ENCODE measurements around the gene TRIM2. TPM values are rescaled to one million over a fixed set of nuclear protein-coding genes. Genes with fewer than 3 reads are reported as not detected.

The TRIM2 gene
- total RNA-seq, 2 experiments from 2014 or later, result 1.7 to 2.9 TPM

DNA sequence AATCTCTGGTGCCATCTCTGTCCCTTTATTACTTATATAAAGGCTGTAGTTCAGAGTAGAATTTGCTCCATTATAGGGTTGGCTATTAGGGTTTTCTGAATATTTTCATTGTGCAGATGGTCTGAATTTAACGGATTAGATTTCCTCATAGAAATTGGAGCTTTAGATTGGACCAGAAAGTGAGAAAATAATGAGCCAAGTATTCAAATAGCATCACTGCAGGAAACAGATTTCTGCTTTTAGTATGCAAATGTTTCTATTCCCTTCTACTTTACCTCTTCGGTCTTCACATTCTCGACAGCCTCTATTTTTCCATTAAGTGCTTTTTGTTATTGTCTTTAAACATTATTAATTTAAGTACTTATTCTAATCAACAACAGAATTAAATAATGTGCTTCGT, 55.4 kb downstream of the TRIM2 start:
- Mint-ChIP-seq H3K36me3 (no peaks in the 10 kb centered on the region), H3K9me3 (peaks cover 9% of the 10 kb centered on the region)
- CTCF ChIA-PET, result no interaction called here

DNA sequence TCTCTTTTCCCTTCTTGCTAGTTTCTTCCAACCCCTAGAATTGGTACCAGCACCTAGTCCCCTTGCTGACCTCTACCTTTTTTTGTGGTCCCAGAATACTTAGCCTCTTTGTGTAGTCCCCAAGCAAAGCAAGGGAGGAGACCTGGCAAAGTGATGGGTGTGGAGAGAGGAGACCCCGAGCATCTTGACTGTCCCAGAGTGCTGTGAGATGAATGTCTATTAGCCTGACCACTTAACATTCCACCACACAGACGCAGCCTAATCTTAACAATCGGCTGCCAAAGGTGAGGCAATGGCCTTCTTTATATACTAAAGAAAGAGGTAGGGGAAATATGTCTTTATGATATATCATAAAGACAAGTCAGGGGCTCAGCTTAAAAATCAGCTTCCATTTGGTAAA, 55.9 kb downstream of the TRIM2 start:
- Mint-ChIP-seq H3K27me3 (peaks cover 4% of the 10 kb centered on the region), H3K27ac (no peak overlapping the region), H3K9me3 (peaks cover 9% of the 10 kb centered on the region), H3K4me3 (no peak overlapping the region), H3K36me3 (no peaks in the 10 kb centered on the region), H3K4me1 (ENCODE audit: low read depth) (no peaks in the 10 kb centered on the region)
- intact Hi-C loops (cut with micrococcal nuclease), result no loop called here
- DNase-seq, result no peak
- POLR2A ChIA-PET, result no interaction called here
- CTCF ChIA-PET, result no interaction called here

More for the DNA sequence above, 55.4 kb downstream of the TRIM2 start:
- POLR2A ChIA-PET, result no interaction called here
- intact Hi-C loops (cut with micrococcal nuclease), result no loop called here
- no peak for DNase-seq
- H3K4me3 Mint-ChIP-seq, result no peak overlapping the region
- peaks cover 4% of the 10 kb centered on the region for H3K27me3 Mint-ChIP-seq
- H3K4me1 Mint-ChIP-seq (ENCODE audit: low read depth), result no peaks in the 10 kb centered on the region
- H3K27ac Mint-ChIP-seq, result no peak overlapping the region

DNA sequence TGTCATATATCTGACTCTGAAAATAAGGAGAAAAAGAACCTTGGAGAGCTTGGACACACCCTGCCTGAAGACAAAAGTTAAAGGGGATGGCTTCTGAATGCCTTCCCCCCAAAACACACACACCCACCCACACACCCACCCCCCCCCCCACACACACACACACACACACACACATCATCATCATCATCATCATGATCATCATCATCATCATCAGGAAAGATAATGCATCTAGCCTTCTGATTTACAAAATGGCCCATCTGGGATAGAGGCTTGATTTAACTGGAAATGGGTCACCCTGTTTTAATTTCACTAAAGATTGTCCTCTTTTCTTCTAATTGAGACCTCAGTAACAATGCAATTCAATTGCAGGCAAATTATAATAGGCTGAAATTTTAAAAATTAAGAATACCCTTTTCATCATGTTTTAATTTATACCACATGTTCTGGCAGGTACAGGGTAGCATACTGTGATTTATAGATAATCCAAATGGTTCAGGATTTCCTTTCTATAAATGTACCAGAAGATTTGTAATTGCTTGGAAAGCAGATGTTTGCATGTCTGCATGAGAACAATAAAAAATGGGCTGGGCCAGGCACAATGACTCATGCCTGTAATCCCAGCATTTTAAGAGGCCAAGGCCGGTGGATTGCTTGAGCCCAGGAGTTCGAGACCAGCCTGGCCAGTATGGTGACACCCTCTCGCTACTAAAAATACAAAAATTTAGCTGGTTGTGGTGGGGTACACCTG, 56.5 kb downstream of the TRIM2 start:
- H3K4me3 Mint-ChIP-seq, result no peak overlapping the region
- H3K27ac Mint-ChIP-seq, result no peak overlapping the region
- no peak for DNase-seq
- no peaks in the 10 kb centered on the region for H3K36me3 Mint-ChIP-seq
- ChIA-PET POLR2A (interaction anchor here (1.1 kb wide), 1 partner anchor 12 kb away, joined by 3 read pairs; no protein-coding TSS in a partner anchor), CTCF (interaction anchor here (1.0 kb wide), 1 partner anchor 16 kb away, joined by 3 read pairs; no protein-coding TSS in a partner anchor)
- intact Hi-C loops (cut with micrococcal nuclease), result no loop called here
- no peaks in the 10 kb centered on the region for H3K4me1 Mint-ChIP-seq (ENCODE audit: low read depth)
- H3K27me3 Mint-ChIP-seq, result peaks cover 2% of the 10 kb centered on the region
- peaks cover 9% of the 10 kb centered on the region for H3K9me3 Mint-ChIP-seq

DNA sequence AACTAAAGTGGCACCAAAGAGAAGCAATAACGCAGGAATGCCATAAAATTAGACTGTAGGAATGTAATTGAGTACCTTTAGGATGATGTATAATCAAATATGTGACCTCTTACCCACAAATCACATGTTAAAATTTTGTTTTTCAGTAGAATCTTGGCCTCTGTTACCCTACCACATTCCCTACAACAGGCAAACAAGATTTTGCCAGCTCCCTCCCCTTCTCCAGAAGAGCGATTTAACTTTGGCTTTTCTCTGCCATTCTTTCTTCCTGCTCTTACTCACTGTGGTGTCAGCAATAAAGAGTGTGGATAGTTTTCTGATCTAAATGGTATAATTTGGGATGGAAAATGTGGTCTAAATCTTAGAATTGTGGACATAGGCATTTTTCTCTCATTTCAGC, 57.2 kb downstream of the TRIM2 start:
- no peak overlapping the region for H3K4me3 Mint-ChIP-seq

DNA sequence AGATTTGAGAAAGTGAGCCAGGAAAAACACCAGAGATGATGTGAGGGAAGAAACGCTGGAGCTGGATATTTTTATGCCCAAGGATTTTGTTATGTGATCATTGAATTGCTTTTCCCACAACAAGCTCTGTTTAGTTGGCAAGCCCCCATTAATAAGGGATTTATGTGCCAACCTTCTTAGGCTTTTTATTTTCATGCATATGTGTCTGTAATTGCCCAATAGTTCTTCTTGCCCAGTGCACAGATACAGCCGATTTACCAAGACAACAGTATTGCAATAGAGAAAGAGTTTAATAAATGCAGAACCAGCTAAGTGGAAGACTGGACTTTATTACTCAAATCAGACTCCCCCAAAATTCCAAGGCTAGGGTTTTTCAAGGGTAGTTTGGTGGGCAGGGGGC, 57.7 kb downstream of the TRIM2 start:
- no peak for DNase-seq
- Mint-ChIP-seq H3K9me3 (peaks cover 9% of the 10 kb centered on the region), H3K27ac (no peak overlapping the region), H3K36me3 (no peaks in the 10 kb centered on the region), H3K27me3 (no peaks in the 10 kb centered on the region), H3K4me3 (no peak overlapping the region), H3K4me1 (ENCODE audit: low read depth) (no peaks in the 10 kb centered on the region)
- POLR2A ChIA-PET, result interaction anchor here (1.1 kb wide), 1 partner anchor 13 kb away, joined by 3 read pairs; no protein-coding TSS in a partner anchor
- CTCF ChIA-PET, result interaction anchor here (1.0 kb wide), 1 partner anchor 14 kb away, joined by 3 read pairs; no protein-coding TSS in a partner anchor
- intact Hi-C loops (cut with micrococcal nuclease), result no loop called here

More for the DNA sequence above, 57.2 kb downstream of the TRIM2 start:
- Mint-ChIP-seq H3K9me3 (peaks cover 9% of the 10 kb centered on the region), H3K4me1 (ENCODE audit: low read depth) (no peaks in the 10 kb centered on the region), H3K36me3 (no peaks in the 10 kb centered on the region), H3K27ac (no peak overlapping the region), H3K27me3 (no peaks in the 10 kb centered on the region)
- no peak for DNase-seq
- CTCF ChIA-PET, result interaction anchor here (1.0 kb wide), 1 partner anchor 15 kb away, joined by 3 read pairs; no protein-coding TSS in a partner anchor
- intact Hi-C loops (cut with micrococcal nuclease), result no loop called here
- POLR2A ChIA-PET, result interaction anchor here (1.1 kb wide), 1 partner anchor 13 kb away, joined by 3 read pairs; no protein-coding TSS in a partner anchor

DNA sequence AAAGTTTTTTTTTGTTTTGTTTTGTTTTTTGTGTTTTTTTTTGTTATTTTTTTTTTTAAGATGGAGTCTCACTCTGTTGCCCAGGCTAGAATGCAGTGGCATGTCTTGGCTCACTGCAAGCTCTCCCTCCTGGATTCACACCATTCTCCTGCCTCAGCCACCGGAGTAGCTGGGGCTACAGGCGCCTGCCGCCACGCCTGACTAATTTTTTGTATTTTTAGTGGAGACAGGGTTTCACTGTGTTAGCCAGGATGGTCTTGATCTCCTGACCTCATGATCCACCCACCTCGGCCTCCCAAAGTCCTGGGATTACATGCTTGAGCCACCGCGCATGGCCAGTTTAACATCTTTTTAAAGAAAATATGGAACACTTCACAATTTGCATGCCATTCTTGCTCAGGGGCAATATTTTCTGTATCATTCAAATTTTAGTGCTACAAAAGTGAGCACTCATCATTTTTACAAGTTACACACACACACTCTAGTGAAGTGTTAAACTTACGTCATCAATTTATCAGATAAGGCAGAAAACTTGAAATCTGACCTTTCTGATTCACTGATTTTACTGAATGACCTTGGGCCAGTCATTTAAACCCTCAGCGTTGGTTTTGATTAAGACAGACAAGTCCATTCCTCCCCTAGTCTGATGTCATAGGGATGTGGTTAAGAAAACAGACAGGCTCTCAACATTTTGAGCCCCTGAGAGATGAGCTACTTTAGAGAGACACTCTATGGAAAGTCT, 61.2 kb downstream of the TRIM2 start:
- ChIA-PET POLR2A (no interaction called here), CTCF (no interaction called here)
- intact Hi-C loops (cut with micrococcal nuclease), result no loop called here
- no peak overlapping the region for H3K4me3 Mint-ChIP-seq
- H3K9me3 Mint-ChIP-seq, result peaks cover 9% of the 10 kb centered on the region
- no peak overlapping the region for H3K27ac Mint-ChIP-seq
- no peaks in the 10 kb centered on the region for H3K36me3 Mint-ChIP-seq
- peaks cover 7% of the 10 kb centered on the region for H3K4me1 Mint-ChIP-seq (ENCODE audit: low read depth)
- no peaks in the 10 kb centered on the region for H3K27me3 Mint-ChIP-seq
- DNase-seq, result no peak

DNA sequence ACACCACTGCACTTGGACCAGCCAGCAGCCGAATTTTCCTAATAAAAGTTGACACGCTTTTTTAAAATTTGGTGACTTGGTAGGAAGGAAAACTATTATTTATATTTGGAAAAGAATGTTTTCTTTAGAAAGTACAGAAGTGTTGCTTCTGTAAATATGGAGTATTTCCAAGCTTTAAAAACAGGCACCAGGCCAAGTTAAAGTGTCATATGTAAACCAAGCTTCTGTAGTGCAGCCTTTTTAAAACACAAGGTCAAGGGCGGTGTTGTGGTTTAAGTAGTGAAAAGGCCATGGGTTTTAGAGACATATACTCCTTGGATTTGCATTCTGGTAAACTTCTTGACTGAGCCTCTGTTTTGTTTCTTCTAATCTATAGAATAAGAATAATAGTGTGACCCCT, 62.7 kb downstream of the TRIM2 start:
- no peak for DNase-seq
- POLR2A ChIA-PET, result no interaction called here
- Mint-ChIP-seq H3K27ac (no peak overlapping the region), H3K36me3 (no peaks in the 10 kb centered on the region), H3K27me3 (no peaks in the 10 kb centered on the region), H3K4me3 (no peak overlapping the region), H3K9me3 (peaks cover 3% of the 10 kb centered on the region), H3K4me1 (ENCODE audit: low read depth) (peaks cover 7% of the 10 kb centered on the region)
- CTCF ChIA-PET, result no interaction called here
- intact Hi-C loops (cut with micrococcal nuclease), result no loop called here

DNA sequence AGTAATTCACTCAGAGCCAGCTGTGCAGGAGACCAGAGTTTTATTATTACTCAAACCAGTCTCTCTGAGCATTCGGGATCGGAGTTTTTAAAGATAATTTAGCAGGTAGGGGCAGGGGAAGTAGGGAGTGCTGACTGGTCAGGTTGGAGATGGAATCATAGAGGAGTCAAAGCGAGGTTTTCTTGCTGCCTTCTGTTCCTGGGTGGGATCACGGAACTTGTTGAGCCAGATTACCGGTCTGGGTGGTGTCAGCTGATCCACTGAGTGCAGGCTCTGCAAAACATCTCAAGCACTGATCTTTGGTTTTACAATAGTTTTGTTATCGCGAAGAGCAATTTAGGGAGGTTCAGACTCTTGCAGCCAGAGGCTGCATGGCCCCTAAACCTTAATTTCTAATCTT, 63.6 kb downstream of the TRIM2 start:
- H3K4me1 Mint-ChIP-seq (ENCODE audit: low read depth), result peaks cover 7% of the 10 kb centered on the region
- ChIA-PET CTCF (no interaction called here), POLR2A (no interaction called here)
- H3K27me3 Mint-ChIP-seq, result no peaks in the 10 kb centered on the region
- no peak overlapping the region for H3K27ac Mint-ChIP-seq
- DNase-seq, result no peak
- intact Hi-C loops (cut with micrococcal nuclease), result no loop called here
- H3K9me3 Mint-ChIP-seq, result no peaks in the 10 kb centered on the region
- no peak overlapping the region for H3K4me3 Mint-ChIP-seq
- no peaks in the 10 kb centered on the region for H3K36me3 Mint-ChIP-seq

DNA sequence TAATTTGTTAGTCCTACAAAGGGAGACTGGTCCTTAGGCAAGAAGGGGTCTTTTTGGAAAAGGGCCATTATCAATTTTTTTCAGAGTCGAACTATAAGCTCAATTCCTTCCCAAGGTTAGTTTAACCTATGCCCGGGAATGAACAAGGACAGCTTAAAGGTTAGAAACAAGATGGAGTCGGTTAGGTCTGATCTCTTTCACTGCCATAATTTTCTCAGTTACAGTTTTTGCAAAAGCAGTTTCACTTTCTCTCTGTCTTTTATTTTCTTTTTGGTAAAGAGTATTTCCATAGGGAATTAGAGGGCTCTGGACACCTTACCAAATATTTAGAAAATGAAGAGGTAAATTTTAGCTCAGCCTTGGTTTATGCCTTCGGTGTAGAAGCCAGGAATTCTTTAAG, 64.1 kb downstream of the TRIM2 start:
- Mint-ChIP-seq H3K27ac (no peak overlapping the region), H3K9me3 (no peaks in the 10 kb centered on the region), H3K27me3 (no peaks in the 10 kb centered on the region), H3K4me3 (no peak overlapping the region), H3K36me3 (no peaks in the 10 kb centered on the region), H3K4me1 (ENCODE audit: low read depth) (peaks cover 7% of the 10 kb centered on the region)
- ChIA-PET CTCF (no interaction called here), POLR2A (no interaction called here)
- no peak for DNase-seq
- intact Hi-C loops (cut with micrococcal nuclease), result no loop called here

DNA sequence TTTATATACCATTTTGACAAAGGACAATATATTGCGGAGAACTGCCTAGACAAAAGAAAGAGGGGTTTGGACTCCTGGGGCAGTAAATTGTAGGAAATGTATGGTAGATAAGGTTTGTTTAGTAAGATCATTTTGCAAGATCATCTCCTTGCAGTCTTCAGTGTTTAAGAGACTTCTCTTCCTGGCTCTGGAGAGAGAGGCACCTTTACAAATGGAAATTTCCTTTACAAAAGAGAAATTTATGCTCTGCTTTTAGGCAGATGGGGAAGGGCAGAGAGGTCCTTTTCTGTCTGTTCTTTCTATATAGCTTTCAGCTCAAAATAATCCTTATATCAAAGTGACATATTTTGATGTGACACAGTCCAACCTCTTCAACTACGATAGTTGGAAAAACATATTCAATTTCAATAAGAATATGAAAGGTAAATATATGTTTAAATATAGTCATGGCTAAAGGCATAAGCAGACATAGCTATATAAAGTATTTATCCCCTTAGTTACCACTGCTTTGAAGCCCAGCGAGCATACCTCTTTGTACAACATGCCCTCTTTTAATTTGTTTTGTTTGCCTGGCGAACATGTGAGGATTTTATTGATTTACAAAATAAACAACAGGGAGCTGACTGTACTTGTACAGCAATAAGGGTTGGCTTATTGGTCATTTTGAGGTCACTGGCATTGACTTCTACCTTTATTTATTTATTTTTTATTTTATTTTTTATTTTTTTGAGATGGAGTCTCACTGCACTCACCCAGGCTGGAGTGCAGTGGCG, 65.2 kb downstream of the TRIM2 start:
- no peak for DNase-seq
- Mint-ChIP-seq H3K27me3 (no peaks in the 10 kb centered on the region), H3K4me3 (no peak overlapping the region), H3K36me3 (no peaks in the 10 kb centered on the region), H3K4me1 (ENCODE audit: low read depth) (peaks cover 7% of the 10 kb centered on the region), H3K9me3 (no peaks in the 10 kb centered on the region), H3K27ac (no peak overlapping the region)
- ChIA-PET CTCF (no interaction called here), POLR2A (no interaction called here)
- intact Hi-C loops (cut with micrococcal nuclease), result no loop called here

DNA sequence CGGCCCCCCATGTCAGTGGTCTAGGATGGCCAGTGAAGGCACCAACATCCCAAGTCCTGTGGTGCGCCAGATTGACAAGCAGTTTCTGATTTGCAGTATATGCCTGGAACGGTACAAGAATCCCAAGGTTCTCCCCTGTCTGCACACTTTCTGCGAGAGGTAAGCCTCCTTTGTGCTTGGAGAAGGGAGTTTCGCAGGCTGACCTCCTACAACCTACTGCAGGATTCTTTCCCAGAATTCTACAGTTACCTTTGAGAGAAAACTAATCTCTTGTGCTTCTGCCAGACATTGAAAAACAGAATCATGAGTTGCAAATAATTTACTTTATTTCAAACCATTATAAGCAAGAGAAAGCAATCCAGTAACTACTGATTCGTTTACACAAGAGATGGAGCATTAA, 66.1 kb downstream of the TRIM2 start:
- Mint-ChIP-seq H3K9me3 (no peaks in the 10 kb centered on the region), H3K27ac (no peak overlapping the region), H3K4me3 (no peak overlapping the region), H3K4me1 (ENCODE audit: low read depth) (peaks cover 7% of the 10 kb centered on the region), H3K27me3 (no peaks in the 10 kb centered on the region), H3K36me3 (no peaks in the 10 kb centered on the region)
- intact Hi-C loops (cut with micrococcal nuclease), result no loop called here
- ChIA-PET POLR2A (no interaction called here), CTCF (no interaction called here)
- no peak for DNase-seq

DNA sequence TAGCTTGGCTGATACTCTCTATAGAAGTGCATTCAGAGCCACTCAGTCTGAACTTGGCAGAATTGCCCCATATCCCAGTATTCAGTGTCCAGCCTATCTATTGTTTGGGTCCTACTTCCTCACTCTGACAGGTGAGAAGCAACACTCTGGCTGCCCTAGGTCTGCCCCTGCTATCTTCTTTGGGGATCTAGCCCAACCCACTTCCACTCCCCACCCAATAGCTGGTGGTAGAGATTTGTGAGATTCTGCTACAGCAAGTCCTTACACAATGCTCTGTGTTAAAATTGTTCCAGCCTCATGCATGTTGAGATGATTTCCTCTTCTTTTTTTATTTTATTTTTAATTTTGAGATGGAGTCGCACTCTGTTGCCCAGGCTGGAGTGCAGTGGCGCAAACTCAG, 67.6 kb downstream of the TRIM2 start:
- POLR2A ChIA-PET, result no interaction called here
- H3K27me3 Mint-ChIP-seq, result no peaks in the 10 kb centered on the region
- H3K4me1 Mint-ChIP-seq (ENCODE audit: low read depth), result peaks cover 7% of the 10 kb centered on the region
- H3K9me3 Mint-ChIP-seq, result no peaks in the 10 kb centered on the region
- no peak overlapping the region for H3K4me3 Mint-ChIP-seq
- no peak for DNase-seq
- no peaks in the 10 kb centered on the region for H3K36me3 Mint-ChIP-seq
- CTCF ChIA-PET, result no interaction called here
- intact Hi-C loops (cut with micrococcal nuclease), result no loop called here
- no peak overlapping the region for H3K27ac Mint-ChIP-seq

All from activated CD4-positive, alpha-beta memory T cell treated with anti-CD3 and anti-CD28 coated beads for 36 hours (primary cell).